ENCODE measurements around the gene STPG4.

DNA sequence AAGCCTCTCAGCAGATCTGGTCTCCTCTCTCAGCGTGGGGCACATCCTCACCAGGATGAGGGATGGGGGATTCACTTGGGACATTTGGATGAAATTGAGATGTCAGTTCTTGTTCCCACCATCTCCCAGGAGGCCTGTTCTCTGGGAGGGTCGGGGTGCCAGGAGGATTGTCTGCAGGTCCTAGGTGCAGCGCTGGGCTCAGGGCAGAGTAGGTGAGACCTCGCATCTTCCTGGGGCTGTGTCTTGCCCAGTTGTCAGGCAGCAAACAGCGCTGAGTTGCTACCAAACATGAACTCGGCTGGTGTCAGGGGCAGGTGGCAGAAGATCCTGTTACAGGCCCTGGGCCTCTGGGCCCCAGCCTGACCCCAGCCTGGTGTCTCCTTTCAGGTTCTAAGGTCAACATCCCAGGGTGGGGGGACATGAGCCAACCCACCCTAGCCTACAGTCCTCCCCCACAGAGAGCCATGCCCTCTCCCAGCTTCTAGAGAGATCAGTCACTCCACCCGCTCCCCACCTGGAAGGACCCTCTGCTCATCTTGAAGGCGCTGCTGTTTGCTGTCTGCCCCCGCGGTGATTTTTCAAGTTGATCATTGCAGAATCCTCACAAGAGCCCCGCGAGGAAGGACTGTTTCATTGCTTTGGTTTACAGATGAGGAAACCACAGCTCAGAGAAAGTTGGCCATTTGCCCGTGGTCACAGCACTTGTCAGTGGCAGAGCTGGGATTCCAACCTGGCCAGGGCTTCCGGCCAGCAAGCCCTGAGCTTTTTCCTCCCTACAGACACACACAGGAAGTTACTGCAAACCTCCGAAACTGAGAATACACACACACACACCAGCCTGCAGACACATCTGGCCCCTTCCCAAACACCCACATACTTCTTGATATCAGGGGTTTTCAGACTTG, 83.9 kb downstream of the STPG4 start:
- TF ChIP-seq EZH2phosphoT487 (IDR thresholded peaks at IDR 0.05; ENCODE audit: insufficient read depth, low read depth): no peak
- TF ChIP-seq EZH2 (IDR thresholded peaks at IDR 0.05; ENCODE audit: insufficient read depth, poor library complexity, severe bottlenecking): no peak

All from GM23248 (cell line).